Activated T-cell treated with anti-CD3 and anti-CD28 coated beads, Interleukin-2, amount 50 U/mL, for 1 hour (primary cell): ENCODE results near the gene NUP93.
"Not testable (repeated sequence)": the region's sequence is repeated elsewhere in the genome, so short reads cannot be mapped to it uniquely, and the experiment has no call there.

ENCODE experiments used
- DNase-seq: peaks from one replicate; pipeline ENCODE4 v3.0.0-alpha.2; 2020

Gene NUP93

DNA sequence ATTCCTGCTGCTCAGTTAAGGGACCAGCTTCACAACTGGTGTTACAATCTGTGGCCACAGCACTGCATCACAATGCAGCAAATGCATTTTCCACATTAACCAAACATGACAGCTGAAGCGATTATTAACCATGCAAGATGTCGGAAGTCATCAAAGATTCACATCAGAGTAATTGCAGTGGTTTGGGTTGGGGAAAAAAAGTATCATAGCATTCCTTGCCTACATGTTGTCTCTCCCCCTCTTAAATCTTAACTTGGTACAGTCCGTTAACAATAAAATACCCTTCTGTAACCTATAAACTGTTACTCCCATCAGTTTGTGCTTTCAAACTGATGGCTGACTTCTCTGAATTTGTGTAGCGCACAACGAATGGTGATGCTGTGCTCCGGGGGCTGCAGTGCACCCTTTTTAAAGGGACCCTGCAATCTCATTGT, 51.6 kb downstream of the NUP93 start:
- DNase-seq: no peak

DNA sequence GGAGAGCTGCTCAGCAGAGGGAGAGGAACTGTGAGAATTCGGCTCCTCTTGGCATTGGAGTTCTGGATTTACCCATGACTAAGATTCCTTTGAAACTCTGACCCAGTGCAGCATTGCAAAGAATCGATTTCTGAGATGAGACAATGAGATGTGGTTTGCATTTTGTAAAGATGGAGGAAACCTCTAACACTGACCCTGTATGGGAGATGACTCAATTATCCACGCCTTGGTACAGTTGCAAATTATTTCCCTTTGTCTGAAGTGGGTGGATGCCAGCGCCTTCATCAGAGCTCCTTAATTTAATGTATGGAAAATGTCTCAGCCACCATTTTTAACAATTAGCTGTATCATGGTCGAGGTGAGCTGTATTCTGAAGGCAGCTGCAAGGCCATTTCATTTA, 53.4 kb downstream of the NUP93 start:
- DNase-seq: no peak

DNA sequence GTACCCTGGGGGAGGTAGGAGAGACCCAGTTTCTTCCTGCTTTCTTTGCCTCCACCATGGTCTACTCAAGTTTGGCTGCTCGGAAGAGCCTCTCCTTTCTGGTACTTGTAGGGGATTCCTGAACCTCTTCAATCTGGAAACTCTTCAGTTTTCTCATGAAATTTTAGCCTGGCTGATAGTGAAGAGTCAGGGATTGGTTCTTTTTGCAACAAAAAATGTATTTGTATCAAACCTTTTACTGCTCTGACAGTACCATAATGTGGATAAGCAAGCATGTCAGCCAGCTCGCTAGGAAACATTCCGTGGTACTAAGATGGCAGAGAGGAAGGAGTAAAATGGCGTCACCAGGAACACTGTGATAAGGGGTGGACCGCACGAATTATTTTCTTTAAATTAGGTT, 55.4 kb downstream of the NUP93 start:
- DNase-seq: no peak

DNA sequence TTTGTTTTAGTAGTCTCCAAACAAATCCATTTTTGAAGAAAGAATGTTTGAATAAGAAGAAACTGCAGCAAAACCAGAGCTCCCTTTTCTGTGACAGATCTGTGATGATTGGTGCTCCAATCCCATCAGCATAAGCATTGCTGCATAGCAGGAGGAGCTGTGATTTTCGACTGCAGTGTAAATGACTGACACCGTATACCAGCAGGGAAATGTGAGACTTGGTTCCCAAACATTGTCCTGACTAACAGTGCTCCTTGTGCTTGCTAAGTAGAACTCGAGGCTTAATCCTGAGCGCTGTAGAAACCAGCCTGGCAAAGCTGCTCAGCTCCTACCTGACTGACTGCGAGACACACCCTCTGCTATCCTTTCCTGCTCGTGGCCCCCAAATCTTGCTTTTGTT, 57.2 kb downstream of the NUP93 start:
- no peak for DNase-seq

DNA sequence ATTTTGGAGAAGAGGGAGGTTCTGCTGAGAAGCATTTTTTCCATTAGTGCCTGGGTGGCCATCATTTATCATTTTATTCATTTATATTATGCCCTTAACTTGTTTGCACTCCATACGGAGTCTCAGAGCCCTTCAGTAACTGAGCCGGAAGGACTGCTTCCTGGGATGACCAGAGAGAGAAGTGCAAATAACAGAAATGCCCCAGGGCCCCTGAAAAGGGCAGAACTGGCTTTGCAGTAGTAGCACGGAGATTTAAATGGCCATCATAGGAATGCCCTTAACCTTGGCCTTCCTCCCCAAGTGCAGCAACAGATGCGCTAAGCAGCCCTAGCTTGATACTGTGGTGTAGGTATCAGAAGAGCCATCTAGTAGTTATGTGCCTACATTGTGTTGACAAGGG, 58.5 kb downstream of the NUP93 start:
- DNase-seq: no peak

DNA sequence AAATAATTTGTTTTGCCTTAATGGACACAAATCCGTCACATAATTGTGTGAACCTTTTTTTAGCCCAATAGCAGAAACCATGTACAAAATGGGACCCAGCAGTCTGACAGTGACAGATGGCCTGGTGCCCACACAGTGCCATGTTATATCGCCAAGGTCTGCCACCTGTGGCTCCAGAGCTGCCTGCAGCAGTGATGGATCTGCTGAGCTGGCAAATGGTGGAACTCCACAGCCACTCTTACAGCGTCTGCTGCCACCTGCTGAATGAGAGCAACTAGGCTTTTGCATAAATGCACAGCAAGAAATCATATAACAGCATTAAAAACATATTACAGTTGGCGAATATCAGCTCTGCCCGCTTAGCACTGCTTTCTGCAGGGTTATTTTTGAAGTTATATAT, 59.4 kb downstream of the NUP93 start:
- DNase-seq: no peak

DNA sequence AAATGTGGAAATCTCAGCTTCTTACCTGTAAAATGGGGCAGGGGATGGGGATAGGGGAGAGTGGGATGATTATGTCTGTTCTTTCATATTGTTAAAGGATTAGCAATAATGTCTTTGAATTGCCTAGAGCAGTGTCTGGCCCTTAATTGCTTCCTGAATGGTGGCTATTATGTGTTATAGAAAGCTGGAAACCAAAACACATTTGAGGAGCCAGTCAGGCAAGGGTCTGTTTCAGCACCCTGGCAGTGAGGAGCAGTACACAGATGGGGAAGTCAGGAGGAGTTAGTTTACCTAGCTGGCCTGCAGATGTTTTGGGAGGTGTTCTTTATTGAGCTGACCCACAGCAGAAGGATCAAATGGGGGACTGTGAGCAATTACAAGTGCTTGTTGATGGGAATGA, 63.0 kb downstream of the NUP93 start:
- no peak for DNase-seq

DNA sequence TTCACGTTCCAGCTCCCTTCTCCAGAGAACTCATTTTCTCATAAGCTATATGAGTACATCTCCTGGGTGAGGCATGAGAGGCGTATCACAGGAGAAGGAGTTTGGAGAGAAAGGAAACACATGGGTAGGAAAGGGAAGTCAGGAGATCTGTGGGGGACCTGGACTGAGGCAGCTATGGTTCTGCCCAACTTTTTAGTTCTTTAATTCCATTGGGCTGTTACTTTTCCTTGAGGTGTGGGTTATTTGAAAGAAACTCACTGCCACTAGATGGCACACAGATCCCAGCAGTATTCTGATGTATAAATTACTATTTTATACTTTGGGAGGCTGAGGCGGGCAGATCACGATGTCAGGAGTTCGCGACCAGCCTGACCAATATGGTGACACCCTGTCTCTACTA, 63.6 kb downstream of the NUP93 start:
- no peak for DNase-seq

DNA sequence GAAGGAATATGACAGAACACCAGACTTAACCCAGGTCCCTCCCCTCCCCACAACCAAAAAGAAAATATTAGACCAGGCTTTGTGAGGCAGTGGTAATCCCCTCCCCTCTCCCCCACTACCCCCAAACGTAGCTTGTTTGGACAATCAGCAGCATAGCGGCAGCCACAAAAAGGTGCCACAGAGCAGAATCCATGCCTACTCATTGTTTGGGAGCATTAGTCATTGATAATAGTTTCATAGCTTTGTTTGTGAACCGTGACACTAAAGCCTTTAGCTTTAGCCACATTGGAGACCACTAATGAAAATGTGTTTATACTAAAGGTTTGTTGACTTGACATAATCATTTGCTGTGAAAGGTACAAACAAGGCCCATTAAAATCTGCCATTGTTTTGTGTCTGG, 65.1 kb downstream of the NUP93 start:
- DNase-seq: no peak

DNA sequence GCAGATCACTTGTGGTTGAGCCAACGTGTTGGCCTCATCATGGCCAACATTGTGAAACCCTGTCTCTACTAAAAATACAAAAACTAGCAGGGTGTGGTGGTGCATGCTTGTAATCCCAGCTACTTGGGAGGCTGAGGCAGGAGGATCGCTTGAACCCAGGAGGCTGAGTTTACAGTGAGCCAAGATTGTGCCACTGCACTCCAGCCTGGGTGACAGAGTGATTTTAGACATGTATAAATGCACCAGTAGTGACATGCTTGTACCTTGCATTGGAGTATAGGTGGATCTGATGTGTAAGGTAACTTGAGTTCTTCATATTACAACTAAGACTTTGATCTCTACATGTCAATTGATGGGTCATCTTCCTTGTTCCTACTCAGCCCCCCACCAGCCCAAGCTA, 67.1 kb downstream of the NUP93 start:
- DNase-seq: not testable (repeated sequence)

DNA sequence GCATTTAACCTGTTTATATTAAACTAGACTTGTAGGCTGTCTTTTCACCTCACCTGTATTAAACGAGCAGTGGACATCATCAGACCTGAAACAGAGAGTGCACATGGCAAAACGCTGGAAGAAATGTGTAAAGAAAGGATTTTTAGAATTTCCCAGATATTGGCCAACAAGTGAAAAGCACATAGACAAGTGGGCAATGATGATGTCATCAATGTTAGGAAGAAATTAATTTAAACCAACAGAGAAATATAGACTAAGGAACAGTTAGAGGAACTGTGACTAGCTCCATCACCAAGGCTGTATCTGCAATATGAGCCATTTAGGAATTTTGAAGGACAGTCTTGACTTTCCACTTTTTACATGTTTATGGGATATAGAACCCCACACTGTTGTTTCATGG, 67.9 kb downstream of the NUP93 start:
- no peak for DNase-seq

DNA sequence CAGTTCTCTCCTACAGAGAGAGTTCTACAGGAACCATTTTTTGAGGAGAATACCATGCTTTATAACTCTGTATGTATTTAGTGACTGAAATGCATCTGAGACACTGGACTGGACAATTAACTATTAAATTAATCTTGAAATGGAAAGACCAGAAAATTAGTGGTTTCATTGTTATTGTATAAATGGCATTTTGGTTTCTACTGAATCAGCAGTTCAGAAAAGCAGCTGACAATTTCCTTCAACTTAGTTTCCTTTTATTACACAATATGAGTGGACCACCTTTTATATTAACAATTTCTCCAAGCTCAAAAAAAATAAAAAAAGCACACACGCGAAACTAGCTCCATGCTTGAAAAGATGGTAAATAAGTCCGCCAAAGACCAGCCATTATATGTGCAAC, 69.0 kb downstream of the NUP93 start:
- no peak for DNase-seq

DNA sequence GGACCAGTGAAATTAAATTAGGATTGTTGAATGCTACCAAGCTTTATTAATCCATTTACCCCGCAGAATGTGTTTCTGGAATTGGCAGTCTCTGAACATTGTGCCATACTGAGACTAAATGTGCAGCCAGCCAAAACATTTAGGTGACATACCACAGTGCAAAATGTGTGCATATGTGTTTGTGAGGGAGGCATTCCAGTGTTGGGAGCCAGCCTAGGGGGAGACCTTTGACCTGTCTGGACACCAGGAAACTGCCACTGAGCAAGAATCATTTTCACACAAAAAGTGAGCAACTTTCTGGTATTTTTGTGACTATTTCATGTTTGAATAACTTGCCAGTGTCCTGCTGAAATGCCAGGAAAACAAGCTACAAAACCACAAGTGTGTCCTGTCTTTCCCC, 70.4 kb downstream of the NUP93 start:
- no peak for DNase-seq

DNA sequence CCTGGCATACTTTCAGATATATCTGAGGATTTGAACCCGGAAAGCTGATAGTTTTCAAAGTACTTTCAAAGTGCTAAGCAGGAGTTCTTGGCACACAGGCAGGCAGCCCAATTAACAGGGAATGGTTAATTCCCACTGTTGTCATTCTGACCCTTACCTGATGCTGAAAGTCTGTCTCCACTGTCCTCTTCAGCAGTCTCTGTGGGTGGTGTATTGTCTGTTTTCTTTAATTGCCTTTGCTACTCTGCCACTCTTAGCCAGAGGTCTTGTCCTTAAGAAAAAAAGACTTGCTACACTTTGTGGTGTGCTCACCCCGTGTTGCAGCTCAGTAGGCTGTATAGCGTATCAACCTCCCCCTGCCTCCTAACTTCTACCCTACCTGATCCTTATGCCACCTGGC, 71.8 kb downstream of the NUP93 start:
- DNase-seq: no peak

DNA sequence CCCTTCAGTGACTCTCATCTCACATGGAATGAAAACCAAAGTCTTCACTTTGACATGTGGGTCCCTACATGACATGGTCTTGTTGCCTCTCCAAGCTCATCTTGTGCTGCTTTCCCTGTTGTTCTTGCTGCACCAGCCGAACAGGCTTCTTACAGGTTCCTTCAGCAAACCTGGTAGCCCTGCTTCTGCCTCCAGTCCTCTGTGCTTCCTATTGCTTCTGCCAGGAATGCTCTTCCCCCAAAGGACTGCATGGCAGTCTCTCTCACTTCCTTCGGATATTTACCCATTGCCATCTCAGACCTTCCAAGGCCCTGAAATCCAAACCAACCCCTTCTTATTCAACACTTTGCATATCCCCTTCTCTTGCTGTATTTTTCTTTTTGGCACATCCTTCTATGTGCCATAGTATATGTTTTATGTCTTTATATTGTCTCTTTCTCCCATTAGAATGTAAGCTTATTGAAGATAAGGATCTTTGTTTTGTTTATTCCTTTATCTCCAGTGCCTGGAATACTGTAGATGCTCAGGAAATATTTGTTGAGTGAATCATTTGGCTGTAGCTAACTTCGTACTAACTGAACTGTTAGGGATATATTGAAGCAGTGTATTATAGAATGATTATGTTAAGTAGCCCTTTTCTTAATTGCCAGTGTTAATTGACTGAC, 77.2 kb downstream of the NUP93 start:
- DNase-seq: no peak

DNA sequence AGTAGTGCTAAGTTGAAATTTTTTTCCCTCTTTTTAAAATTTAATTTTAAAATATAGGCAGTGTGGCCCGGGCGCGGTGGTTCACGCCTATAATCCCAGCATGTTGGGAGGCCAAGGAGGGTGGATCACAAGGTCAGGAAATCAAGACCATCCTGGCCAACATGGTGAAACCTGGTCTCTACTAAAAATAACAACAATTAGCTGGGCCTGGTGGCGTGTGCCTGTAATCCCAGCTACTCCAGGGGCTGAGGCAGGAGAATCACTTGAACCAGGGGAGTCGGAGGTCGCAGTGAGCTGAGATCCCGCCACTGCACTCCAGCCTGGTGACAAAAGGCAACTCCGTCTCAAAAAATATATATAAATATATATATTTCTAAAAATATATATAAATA, 77.7 kb downstream of the NUP93 start:
- not testable (repeated sequence) for DNase-seq

DNA sequence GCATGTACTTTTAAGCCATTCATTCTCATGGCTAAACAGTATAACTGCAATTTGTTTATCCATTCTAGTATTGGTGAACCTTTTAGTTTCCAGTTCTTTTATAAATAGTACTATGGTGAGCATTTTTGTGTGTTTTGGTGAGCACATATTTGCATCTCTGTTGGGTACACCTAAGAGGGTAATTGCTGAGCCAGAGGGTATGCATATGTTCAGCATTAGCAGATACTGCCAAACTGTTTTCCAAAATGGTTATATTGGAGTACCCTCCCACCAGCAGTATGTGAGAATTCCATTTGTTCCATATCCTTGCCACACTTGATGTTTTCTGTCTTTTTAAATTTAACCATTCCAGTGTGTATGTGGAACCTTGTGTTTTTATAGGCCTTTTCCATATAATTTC, 81.0 kb downstream of the NUP93 start:
- DNase-seq: no peak

DNA sequence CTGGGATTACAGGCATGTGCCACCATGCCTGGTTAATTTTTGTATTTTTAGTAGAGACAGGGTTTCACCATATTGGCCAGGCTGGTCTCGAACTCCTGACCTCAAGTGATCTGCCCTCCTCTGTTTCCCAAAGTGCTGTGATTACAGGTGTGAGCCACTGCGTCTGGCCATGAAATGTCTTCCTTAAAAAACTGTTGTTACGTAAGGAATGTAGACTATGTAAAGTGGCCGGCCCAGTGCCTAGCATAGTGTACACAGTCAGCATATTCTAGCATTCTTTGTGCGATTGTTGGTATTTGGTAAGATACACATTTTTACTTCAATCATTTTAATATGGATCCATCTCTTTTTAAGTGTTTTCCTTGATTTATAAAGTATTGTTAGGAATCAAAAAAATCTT, 81.7 kb downstream of the NUP93 start:
- not testable (repeated sequence) for DNase-seq

DNA sequence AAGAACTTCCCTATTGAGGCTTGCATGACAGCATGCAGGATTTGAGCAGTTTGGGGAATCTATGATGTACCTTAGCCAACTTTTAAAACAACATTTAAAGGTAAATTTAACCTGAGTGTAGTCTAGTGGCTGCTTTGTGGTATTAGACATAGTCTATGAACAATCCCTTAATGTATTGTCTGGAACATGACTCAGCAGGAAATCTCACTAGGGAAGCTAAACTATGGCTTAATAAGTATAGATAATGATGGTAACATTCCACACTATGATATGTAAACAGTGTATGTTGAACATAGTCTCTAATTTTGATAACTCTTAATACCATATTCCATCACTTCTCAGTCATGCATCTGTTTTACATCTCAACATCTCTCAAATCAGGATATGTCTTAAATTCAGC, 83.0 kb downstream of the NUP93 start:
- DNase-seq: no peak

DNA sequence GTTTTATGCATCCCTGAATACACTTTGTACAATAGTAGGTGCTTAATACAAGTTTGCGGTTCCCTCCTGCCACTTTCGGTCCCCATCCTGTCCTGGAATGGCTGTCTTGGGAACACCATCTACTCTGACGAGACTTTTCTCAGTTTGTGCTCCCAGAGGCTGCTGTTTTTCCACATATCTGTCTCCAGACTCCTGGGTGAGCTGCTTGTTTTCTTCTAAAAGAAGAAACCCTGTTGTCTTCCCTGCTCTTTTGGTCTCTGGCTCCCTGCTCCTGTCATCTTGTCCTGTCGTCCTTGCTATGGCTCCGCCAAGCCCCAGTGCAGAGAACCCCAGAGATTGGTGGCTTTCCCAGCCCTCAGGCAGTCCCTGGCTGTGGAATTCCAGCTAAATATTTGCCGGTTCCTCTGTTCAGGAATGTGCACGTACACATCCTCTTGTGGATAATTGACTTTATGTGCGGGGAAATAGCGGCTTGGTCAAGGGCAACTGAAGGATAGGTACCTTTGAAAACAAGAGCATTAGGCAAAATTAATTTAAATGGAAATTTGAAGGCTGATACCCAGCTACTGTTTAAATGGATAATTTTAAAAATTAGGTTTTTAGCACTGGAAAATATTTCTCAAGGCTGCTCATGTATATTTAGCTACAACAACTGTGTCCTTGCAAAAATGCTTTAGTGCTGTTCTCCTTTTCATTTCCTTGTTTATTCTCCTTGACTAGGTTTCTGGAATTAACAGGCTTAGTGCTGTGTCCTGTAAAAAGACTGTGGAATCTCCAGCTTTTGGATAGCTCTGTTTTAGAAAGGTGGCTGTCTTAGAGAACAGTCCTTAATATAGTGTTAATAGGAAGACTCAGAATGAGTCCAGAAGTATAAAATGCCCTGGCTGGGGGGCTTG, 84.9 kb downstream of the NUP93 start:
- no peak for DNase-seq

DNA sequence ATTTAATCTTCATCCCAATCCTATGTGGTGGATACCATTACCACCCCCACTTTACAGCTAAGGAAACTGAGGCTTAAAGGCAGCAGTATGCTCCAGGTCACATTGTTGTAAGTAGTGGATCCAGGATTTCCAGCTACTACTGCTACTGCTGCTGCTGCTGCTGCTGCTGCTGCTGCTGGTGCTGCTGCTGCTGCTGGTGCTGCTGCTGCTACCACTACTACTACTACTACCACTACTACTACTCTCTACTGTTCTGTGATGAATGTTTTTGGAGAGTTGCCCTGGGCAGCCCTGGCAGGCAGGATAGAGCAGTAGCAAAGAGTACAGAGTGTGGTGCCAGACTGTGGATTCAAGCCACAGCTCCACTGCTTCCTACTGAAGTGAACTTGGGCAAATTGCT, 85.8 kb downstream of the NUP93 start:
- no peak for DNase-seq

DNA sequence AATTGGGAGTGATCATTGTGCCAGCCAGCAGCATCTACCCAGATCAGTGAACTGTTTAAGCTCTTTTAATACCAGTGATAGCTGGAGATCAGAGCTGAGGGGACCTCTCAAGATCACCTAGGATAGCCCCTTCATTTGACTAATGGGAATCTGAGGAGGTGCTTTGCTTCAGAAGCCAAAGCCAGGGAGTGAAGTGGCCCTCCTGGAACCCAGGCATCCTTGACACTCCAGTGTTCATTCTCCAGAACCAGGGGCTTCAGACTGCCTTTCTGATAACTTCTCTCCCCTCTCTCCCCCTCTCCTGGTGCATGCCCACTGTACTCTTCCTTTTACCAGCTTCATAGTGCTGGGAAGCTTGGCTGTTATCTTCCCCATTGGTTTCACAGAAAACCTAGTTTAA, 87.1 kb downstream of the NUP93 start:
- no peak for DNase-seq

DNA sequence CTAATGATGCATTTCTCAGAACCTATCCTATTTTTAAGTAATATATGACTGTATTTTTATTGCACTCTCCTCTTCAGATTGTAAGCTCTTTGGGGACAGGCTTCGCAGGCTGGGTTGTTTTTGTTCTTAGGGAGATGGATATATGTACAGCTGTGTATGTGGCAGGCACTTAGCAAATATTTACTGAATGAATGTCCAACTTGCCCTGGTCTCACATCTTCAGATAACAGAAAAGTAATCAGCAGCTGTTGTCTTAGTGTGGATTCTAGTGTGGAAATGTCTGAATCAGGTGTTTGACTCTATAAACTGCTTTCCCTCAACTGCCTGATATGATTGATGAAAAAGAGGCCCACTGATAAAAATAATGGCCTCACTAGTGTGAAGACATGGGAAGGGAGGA, 88.0 kb downstream of the NUP93 start:
- DNase-seq: no peak

DNA sequence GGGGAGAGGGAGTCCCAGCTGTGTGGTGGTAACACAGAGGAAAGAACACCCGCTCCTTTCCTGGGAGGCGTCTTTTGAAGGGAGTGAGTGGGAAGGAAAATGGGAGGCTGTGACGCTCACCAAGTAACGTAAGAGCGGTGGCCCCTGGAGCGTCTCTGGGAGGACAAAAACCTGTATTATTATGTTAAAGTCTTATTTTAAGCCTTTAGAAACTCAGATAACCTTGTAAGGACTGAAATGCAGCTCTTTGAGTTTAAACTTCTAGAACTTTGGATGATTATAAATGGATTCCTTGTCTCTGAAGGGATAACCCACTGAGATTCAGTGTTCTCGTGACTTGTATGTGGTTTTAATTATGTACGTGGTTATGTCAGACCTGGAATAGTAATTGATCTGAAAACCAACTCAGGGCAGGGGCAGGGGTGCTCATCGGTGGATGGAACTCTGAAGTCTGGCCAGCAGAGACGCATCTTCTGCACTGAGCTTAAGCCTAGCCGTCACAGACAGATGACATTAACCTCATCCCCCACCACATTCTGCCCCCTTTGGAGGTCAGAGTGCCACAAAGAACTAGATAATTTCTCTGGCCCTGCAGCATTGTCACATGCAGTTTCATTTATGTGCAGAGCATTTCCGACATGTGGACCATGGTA, 93.3 kb downstream of the NUP93 start:
- no peak for DNase-seq
